Common myeloid progenitor, CD34-positive (primary cell): Measurements from ENCODE around the gene UPP2.

Experiments
- CTCF ChIA-PET: fragments of 350-600 bp; sonication (Branson Sonifier 250); formaldehyde crosslinking; loops from one replicate; lab custom pipeline; 2021; ENCODE audit warnings: antibody characterized with exemption; lab: Charles Lee
- POLR2A ChIA-PET: fragments of 350-600 bp; sonication (Branson Sonifier 250); formaldehyde crosslinking; loops from one replicate; lab custom pipeline; 2021; ENCODE audit warnings: antibody characterized with exemption; lab: Charles Lee
- DNase-seq, 3 donors: peaks; one replicate each; pipeline versions ENCODE4 v3.0.0 to v3.0.0-alpha.2; 2013
- H3K27ac ChIP-seq, 2 experiments: 1 replicate in 1 of 2; 2 replicates in 1 of 2; pipeline ENCODE4 v1.7.0; 2013; ENCODE audit warnings: inconsistent platforms in 2 of 2, low read length in 2 of 2, mild to moderate bottlenecking in 2 of 2, low read depth in 1 of 2, moderate library complexity in 1 of 2; ENCODE audit not compliant: severe bottlenecking in 2 of 2, insufficient read depth in 1 of 2, poor library complexity in 1 of 2
- H3K27me3 ChIP-seq, 5 experiments: replicated peaks in 2 of 5; 1 replicate in 3 of 5; 2 replicates in 2 of 5; pipeline versions ENCODE4 v1.6.1 to v1.7.0; 2013; ENCODE audit warnings: low read length in 4 of 5, mild to moderate bottlenecking in 2 of 5, moderate library complexity in 2 of 5, inconsistent platforms in 1 of 5; ENCODE audit not compliant: insufficient read depth in 5 of 5, control insufficient read depth in 4 of 5
- H3K36me3 ChIP-seq, 4 experiments: 1 replicate in 2 of 4; 2 replicates in 2 of 4; pipeline versions ENCODE4 v1.6.1 to v1.7.0; 2013; ENCODE audit warnings: low read length in 3 of 4, control low read depth in 1 of 4, mild to moderate bottlenecking in 1 of 4; ENCODE audit not compliant: control insufficient read depth in 4 of 4, insufficient read depth in 4 of 4
- H3K4me1 ChIP-seq, 4 experiments: 1 replicate in 3 of 4; 2 replicates in 1 of 4; pipeline versions ENCODE4 v1.6.1 to v1.7.1; 2013; ENCODE audit warnings: low read length in 3 of 4, mild to moderate bottlenecking in 3 of 4, control low read depth in 1 of 4, inconsistent platforms in 1 of 4, moderate library complexity in 1 of 4; ENCODE audit not compliant: control insufficient read depth in 4 of 4, insufficient read depth in 4 of 4; ENCODE audit errors: control extremely low read depth in 1 of 4
- H3K4me3 ChIP-seq, 7 experiments: 1 replicate in 4 of 7; 2 replicates in 3 of 7; pipeline versions ENCODE4 v1.5.1 to v1.7.0; 2013; ENCODE audit warnings: mild to moderate bottlenecking in 7 of 7, low read length in 6 of 7, moderate library complexity in 6 of 7, inconsistent platforms in 2 of 7, low read depth in 2 of 7, control low read depth in 1 of 7; ENCODE audit not compliant: insufficient read depth in 4 of 7, control insufficient read depth in 1 of 7; ENCODE audit errors: extremely low read depth in 1 of 7
- H3K9me3 ChIP-seq, 5 experiments: 1 replicate in 4 of 5; 2 replicates in 1 of 5; pipeline versions ENCODE4 v1.6.1 to v1.7.1; 2013; ENCODE audit warnings: low read length in 4 of 5, mild to moderate bottlenecking in 2 of 5, inconsistent platforms in 1 of 5, low read depth in 1 of 5, moderate library complexity in 1 of 5; ENCODE audit not compliant: control insufficient read depth in 4 of 5, insufficient read depth in 2 of 5; ENCODE audit errors: control extremely low read depth in 1 of 5
- WGBS: methylation state at CpG from one replicate; pipeline ENCODE4 v1.1.5; 2013; ENCODE audit not compliant: insufficient coverage; 5-methylcytosine and 5-hydroxymethylcytosine counted together

UPP2 gene

DNA sequence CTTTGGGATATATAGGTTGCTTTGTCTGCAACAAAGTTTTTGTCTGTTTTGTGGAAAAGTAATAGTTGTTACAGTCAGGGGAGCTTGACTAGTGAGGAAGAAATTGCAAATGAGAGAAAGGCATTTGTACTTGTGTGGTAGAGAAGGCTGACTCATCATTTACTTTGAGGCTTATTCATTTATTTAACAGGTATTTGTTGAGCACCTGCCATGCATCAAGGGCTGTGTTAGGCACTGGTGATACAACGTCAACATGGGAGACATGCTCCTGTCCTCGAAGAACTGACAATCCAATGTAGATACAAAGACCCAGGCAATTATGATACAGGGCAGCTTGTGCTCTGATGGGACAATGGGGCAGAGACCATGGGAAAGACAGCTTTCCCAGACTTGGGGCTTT is 79.5 kb downstream of the UPP2 start:
- no peak for DNase-seq
- no peaks in the 10 kb centered on the region for H3K27me3 ChIP-seq
- peaks cover 3 to 16% (median 4%) of the 10 kb centered on the region in 4 experiments for H3K4me1 ChIP-seq
- H3K36me3 ChIP-seq, result no peaks in the 10 kb centered on the region
- no peak overlapping the region for H3K4me3 ChIP-seq
- no peak overlapping the region for H3K27ac ChIP-seq
- 100% methylated on average over 2 of the region's 2 CpGs for WGBS
- no peaks in the 10 kb centered on the region for H3K9me3 ChIP-seq
- ChIA-PET POLR2A (no interaction called here), CTCF (interaction anchor here (1.1 to 3.3 kb wide), 5 partner anchors 8 to 573 kb away, joined by 3 to 33 read pairs (median 11); no protein-coding TSS in a partner anchor)

GRCh38 chr2:158182676-158183295 is 81.1 kb downstream of the UPP2 start:
- ChIA-PET CTCF (interaction anchor here (0.9 kb wide), 1 partner anchor 13 kb away, joined by 3 read pairs; no protein-coding TSS in a partner anchor), POLR2A (no interaction called here)
- Histone ChIP-seq H3K27ac (no peak overlapping the region), H3K36me3 (no peaks in the 10 kb centered on the region), H3K27me3 (no peaks in the 10 kb centered on the region), H3K4me1 (peaks cover 3 to 10% (median 4%) of the 10 kb centered on the region in 4 experiments), H3K4me3 (no peak overlapping the region), H3K9me3 (no peaks in the 10 kb centered on the region)
- WGBS, result 93% methylated on average over 3 of the region's 3 CpGs
- DNase-seq, result no peak

DNA sequence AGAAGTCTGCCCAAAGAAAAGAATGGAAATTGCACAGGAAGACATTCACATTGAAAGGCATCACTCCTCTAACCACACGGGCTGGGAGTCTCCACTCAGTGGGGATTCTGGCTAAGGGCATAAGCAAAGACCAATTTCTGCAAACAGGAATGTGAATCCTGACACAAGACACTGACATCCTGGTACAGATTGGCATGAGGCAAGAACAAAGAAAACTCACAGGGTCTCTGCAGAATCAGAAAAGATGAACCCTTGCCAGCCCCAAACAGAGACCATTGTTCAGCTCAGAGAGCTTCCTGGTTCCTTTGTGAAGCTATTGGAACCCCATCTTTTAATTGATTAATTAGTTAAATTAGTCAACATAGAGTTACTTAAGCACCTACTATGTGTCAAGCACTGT is 82.3 kb downstream of the UPP2 start:
- H3K27me3 ChIP-seq, result no peaks in the 10 kb centered on the region
- ChIA-PET POLR2A (interaction anchor here (0.6 kb wide), 1 partner anchor 602 kb away, joined by 3 read pairs; no protein-coding TSS in a partner anchor), CTCF (no interaction called here)
- no peak overlapping the region for H3K4me3 ChIP-seq
- no peak overlapping the region for H3K27ac ChIP-seq
- no peaks in the 10 kb centered on the region for H3K4me1 ChIP-seq
- no peak for DNase-seq
- WGBS, result 89% methylated on average over 1 of the region's 1 CpG
- no peaks in the 10 kb centered on the region for H3K9me3 ChIP-seq
- H3K36me3 ChIP-seq, result no peaks in the 10 kb centered on the region

GRCh38 chr2:158184556-158185343 is 83.1 kb downstream of the UPP2 start:
- WGBS, result 100% methylated on average over 2 of the region's 3 CpGs
- no peaks in the 10 kb centered on the region for H3K27me3 ChIP-seq
- DNase-seq, result no peak
- no peak overlapping the region for H3K4me3 ChIP-seq
- no peaks in the 10 kb centered on the region for H3K4me1 ChIP-seq
- CTCF ChIA-PET, result interaction anchor here (1.2 kb wide), 1 partner anchor 9 kb away, joined by 3 read pairs; no protein-coding TSS in a partner anchor
- POLR2A ChIA-PET, result no interaction called here
- H3K36me3 ChIP-seq, result no peaks in the 10 kb centered on the region
- H3K27ac ChIP-seq, result no peak overlapping the region
- H3K9me3 ChIP-seq, result no peaks in the 10 kb centered on the region
